Pancreas (tissue), 10 donors: ENCODE measurements around the gene IL36G. TPM values are rescaled to one million over a fixed set of nuclear protein-coding genes. Genes with fewer than 3 reads are reported as not detected.

Experiments used
- ATAC-seq, 4 donors: fragments of 200-7000 bp; cut with Tn5 transposase; one replicate each; pipeline versions ENCODE4 v1.8.0 to v1.9.1; 2020; ENCODE audit warnings: mild to moderate bottlenecking in 4 of 4, moderate library complexity in 4 of 4
- DNase-seq, 6 donors: peaks; one replicate each; pipeline ENCODE4 v3.0.0-alpha.2; 2020
- FAIRE-seq: peaks from 2 replicates; lab custom pipeline; 2012; peaks lifted over from hg19 to GRCh38; lab: Jason Lieb, UNC
- H3K27ac ChIP-seq, 4 donors: fragments of 200-600 bp; sonication (generic); 1 replicate in 3 of 4; 2 replicates in 1 of 4; pipeline versions ENCODE4 v1.5.0 to v1.8.0; 2020
- H3K27me3 ChIP-seq, 4 donors: fragments of 200-600 bp; one replicate each; pipeline ENCODE4 v1.8.0; 2021
- H3K36me3 ChIP-seq, 3 donors: fragments of 200-600 bp; sonication (generic) in 1 of 3; one replicate each; pipeline versions ENCODE4 v1.5.0 to v1.8.0; 2020 to 2021
- H3K4me1 ChIP-seq, 3 donors: fragments of 200-600 bp; one replicate each; pipeline ENCODE4 v1.8.0; 2021
- H3K4me3 ChIP-seq, 4 donors: fragments of 200-600 bp; sonication (generic) in 2 of 4; one replicate each; pipeline versions ENCODE4 v1.5.0 to v1.8.0; 2020 to 2021
- H3K9me3 ChIP-seq, 4 donors: fragments of 200-600 bp; one replicate each; pipeline ENCODE4 v1.8.0; 2021
- CTCF ChIP-seq, 4 donors: fragments of 200-600 bp; sonication (generic) in 3 of 4; IDR thresholded peaks; one replicate each; pipeline versions ENCODE4 v1.5.0 to v1.8.0; 2021; ENCODE audit warnings: antibody characterized with exemption in 4 of 4
- WGBS, 2 donors: extraction: QIAGEN DNeasy Blood & Tissue Kit; methylation state at CpG; one replicate each; pipeline ENCODE4 v1.1.7; 2013; 5-methylcytosine and 5-hydroxymethylcytosine counted together
- intact Hi-C, 3 donors: fragments of 100-400 bp; cut with DNase I; formaldehyde crosslinking; loops; one replicate each; pipeline versions ENCODE4 v1.11.1 to v1.14.2; 2022
- polyA plus RNA-seq, 2 donors: library from polyadenylated mRNA; stranded (reverse); fragments of 200-250 nt; gene quantifications; one replicate each; pipeline ENCODE4 v1.2.3, GENCODE V29; 2013
- total RNA-seq, 6 donors: library from RNA; stranded (reverse); fragmentation: NEBNext Ultra II Directional in 4 of 6; extraction: Animal tissue kit (Norgen Biotek cat#: 25700) in 4 of 6; gene quantifications; one replicate each; pipeline versions ENCODE4 v1.2.1 to v1.2.4, GENCODE V29; 2021 to 2023
- donor health status: healthy with polysubstance abuse.
- donor health status: DM: no; HTN: no; CAD: no; lungs with moderate emphysema.
- donor health status: DM: no; HTN: no; CAD: no.
- donor health status: control.
- donor health status: control.
- donor health status: Bipolar disorder and iron deficiency.
- donor health status: DM: yes; HTN: yes; CAD: no.
- donor health status: DM: no; HTN: no; CAD: no.
- donor health status: DM: no; HTN: no; CAD: no.
- donor health status: DM: yes; HTN: yes; CAD: no.

IL36G gene
- total and polyA plus RNA-seq, 8 donors = not detected

DNA sequence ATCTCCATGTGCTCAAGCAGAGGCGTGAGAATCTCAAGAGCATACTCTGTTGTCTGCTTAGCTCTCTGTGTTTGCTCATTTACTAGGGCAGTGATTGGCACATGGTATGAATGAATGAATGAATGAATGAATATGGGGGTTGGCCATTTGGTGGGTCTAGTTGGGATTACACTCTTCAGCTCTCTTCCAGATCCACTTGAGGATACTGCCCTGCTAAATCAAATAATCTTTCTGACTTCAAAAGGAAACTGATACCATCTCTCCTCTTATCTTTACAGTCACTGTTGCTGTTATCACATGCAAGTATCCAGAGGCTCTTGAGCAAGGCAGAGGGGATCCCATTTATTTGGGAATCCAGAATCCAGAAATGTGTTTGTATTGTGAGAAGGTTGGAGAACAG is 1.9 kb downstream of the IL36G start:
- ATAC-seq (no peak), DNase-seq (no peak), FAIRE-seq (no peak)
- Histone ChIP-seq H3K9me3 (no peaks in the 10 kb centered on the region), H3K27me3 (no peaks in the 10 kb centered on the region), H3K36me3 (no peaks in the 10 kb centered on the region), H3K27ac (no peak overlapping the region), H3K4me3 (no peak overlapping the region), H3K4me1 (no peaks in the 10 kb centered on the region)
- intact Hi-C loops = no loop called here
- TF ChIP-seq CTCF (IDR thresholded peaks at IDR 0.05) = no peak
- 91 to 94% methylated on average over 1 of the region's 1 CpG for WGBS, 2 donors

DNA sequence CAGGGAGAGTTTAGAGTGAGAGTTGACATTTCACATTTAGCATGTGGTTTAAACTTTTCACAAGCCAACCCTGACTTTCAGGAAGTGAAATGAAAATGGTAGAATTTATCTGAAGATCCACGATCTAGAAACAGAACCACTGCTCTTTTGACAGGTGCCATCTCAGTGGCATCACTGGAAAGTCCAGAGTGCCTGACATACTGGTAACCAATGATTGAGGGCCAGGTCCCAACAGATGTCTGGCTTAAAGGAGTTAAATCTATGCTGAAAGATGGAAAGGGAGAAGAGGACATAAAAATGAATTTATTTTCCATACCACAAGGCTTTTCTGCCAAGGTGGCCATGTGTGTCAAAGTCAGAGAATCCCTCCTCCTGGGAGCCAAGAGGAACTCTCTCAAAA is 2.7 kb downstream of the IL36G start:
- intact Hi-C loops = no loop called here
- DNase-seq (no peak), FAIRE-seq (no peak), ATAC-seq (no peak)
- Histone ChIP-seq H3K27ac (no peak overlapping the region), H3K4me1 (no peaks in the 10 kb centered on the region), H3K36me3 (no peaks in the 10 kb centered on the region), H3K27me3 (no peaks in the 10 kb centered on the region), H3K9me3 (no peaks in the 10 kb centered on the region), H3K4me3 (no peak overlapping the region)
- 27 to 41% methylated on average over 1 of the region's 1 CpG for WGBS, 2 donors
- no peak for TF ChIP-seq CTCF (IDR thresholded peaks at IDR 0.05)

GRCh38 chr2:112985090-112985489 is 7.3 kb downstream of the IL36G start:
- 83 to 90% methylated on average over 5 of the region's 5 CpGs for WGBS, 2 donors
- no peak for FAIRE-seq
- H3K4me3 ChIP-seq = no peak overlapping the region
- no peaks in the 10 kb centered on the region for H3K27me3 ChIP-seq
- no peak for TF ChIP-seq CTCF (IDR thresholded peaks at IDR 0.05)
- H3K4me1 ChIP-seq = no peaks in the 10 kb centered on the region
- H3K9me3 ChIP-seq = no peaks in the 10 kb centered on the region
- no peak for DNase-seq
- no peak for ATAC-seq
- H3K36me3 ChIP-seq = no peaks in the 10 kb centered on the region
- H3K27ac ChIP-seq = no peak overlapping the region
- intact Hi-C loops = no loop called here

GRCh38 chr2:112989611-112990010 is 11.8 kb downstream of the IL36G start:
- Histone ChIP-seq H3K36me3 (no peaks in the 10 kb centered on the region), H3K9me3 (no peaks in the 10 kb centered on the region), H3K27me3 (no peaks in the 10 kb centered on the region), H3K4me1 (no peaks in the 10 kb centered on the region), H3K4me3 (no peak overlapping the region), H3K27ac (no peak overlapping the region)
- DNase-seq (no peak), FAIRE-seq (no peak), ATAC-seq (no peak)
- WGBS, 2 donors = 60 to 82% methylated on average over 3 of the region's 3 CpGs
- intact Hi-C loops = no loop called here
- TF ChIP-seq CTCF (IDR thresholded peaks at IDR 0.05) = no peak

GRCh38 chr2:112993831-112994230 is 16.0 kb downstream of the IL36G start:
- no peak for FAIRE-seq
- intact Hi-C loops = no loop called here
- DNase-seq = no peak
- ATAC-seq = peak in 1 of 4 donors; percentile 27
- H3K4me3 ChIP-seq = no peak overlapping the region
- no peak for TF ChIP-seq CTCF (IDR thresholded peaks at IDR 0.05)
- no peak overlapping the region for H3K27ac ChIP-seq
- no peaks in the 10 kb centered on the region for H3K4me1 ChIP-seq
- H3K36me3 ChIP-seq = no peaks in the 10 kb centered on the region
- no peaks in the 10 kb centered on the region for H3K27me3 ChIP-seq
- H3K9me3 ChIP-seq = no peaks in the 10 kb centered on the region
